Fibroblast of skin of scalp (primary cell): Measurements from ENCODE around the gene HMMR. TPM values are rescaled to one million over a fixed set of nuclear protein-coding genes. Genes with fewer than 3 reads are reported as not detected.
"Not testable (repeated sequence)": the region's sequence is repeated elsewhere in the genome, so short reads cannot be mapped to it uniquely, and the experiment has no call there.

Experiments
- DNase-seq: peaks from one replicate; pipeline ENCODE4 v3.0.0-alpha.2; 2013
- polyA plus RNA-seq, 2 experiments: library from polyadenylated mRNA; unstranded; fragments of 120-200 nt; gene quantifications; one replicate each; pipeline ENCODE4 v1.2.1, GENCODE V29; 2013; ENCODE audit not compliant: insufficient read length in 2 of 2

The HMMR gene, protein sequence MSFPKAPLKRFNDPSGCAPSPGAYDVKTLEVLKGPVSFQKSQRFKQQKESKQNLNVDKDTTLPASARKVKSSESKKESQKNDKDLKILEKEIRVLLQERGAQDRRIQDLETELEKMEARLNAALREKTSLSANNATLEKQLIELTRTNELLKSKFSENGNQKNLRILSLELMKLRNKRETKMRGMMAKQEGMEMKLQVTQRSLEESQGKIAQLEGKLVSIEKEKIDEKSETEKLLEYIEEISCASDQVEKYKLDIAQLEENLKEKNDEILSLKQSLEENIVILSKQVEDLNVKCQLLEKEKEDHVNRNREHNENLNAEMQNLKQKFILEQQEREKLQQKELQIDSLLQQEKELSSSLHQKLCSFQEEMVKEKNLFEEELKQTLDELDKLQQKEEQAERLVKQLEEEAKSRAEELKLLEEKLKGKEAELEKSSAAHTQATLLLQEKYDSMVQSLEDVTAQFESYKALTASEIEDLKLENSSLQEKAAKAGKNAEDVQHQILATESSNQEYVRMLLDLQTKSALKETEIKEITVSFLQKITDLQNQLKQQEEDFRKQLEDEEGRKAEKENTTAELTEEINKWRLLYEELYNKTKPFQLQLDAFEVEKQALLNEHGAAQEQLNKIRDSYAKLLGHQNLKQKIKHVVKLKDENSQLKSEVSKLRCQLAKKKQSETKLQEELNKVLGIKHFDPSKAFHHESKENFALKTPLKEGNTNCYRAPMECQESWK
- 13.1 TPM for polyA plus RNA-seq (2013, experiment 1 of 2; ENCODE audit: insufficient read length)
- 14.7 TPM for polyA plus RNA-seq (2013, experiment 2 of 2; ENCODE audit: insufficient read length)

DNA sequence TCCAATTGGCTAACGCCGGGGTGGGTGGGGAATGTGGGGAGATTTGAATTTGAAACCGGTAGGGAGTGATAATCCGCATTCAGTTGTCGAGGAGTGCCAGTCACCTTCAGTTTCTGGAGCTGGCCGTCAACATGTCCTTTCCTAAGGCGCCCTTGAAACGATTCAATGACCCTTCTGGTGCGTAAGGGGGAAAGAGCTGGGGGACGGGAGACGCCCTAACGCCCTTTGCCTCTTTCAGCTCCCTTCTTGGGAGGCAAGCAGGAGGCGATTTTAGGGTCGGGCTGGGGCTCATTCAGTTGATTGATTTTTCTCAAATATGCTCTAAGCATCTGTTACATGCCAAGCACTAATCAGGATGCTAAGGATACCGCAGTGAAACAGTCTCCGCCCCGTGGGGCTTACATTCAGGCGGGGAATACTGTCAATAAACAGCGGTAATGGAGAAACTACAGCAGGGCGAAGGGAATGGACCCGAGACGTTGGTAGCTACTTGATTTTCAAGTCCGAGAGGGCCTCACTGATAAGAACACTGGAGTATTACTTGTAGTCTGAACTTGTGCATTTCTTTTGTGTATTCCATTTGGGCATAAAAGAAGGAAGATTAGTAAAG lies at the start of gene HMMR:
Gene HMMR (plus strand): TSS at position 71 of the 610 bp plus-strand sequence. CDS start 61 bp downstream, at position 132.
- peak; percentile 15 for DNase-seq

DNA sequence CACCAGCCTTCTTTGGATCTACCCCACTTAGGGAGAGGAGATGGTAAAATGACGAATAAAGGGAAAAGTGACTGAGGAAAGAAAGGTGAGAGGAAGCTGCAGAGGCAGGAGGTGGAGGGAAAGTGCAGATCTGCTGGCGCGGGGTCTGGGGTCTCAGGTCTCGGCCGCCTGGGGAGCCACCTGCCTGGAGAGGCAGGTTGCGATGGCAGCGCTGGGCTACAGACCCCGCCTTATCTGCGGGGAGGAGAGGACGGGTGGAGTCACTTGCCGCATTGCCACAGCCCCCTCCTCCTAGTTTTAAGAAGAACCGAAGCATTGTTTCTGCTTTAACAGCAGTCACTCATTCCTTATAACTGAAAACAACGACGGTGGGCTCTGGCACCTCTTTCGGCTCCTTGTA lies 44.8 kb upstream of the HMMR start:
- not testable (repeated sequence) for DNase-seq

DNA sequence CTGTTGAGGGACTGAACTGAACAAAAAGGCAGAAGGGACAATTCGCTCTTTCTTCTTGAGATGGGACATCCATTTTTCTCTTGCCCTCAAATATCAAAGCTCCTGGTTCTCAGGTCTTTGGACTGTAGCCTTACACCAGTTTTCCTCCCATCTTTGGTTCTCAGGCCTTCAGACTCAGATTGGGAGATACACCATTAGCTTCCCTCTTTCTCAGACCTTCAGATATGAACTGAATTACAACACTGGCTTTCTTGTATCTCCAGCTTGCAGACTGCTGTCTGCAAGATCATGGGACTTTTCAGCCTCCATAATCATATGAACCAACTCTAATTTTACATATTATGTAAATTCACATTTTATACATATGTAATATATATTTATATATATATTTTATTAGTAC lies 35.6 kb upstream of the HMMR start:
- no peak for DNase-seq

DNA sequence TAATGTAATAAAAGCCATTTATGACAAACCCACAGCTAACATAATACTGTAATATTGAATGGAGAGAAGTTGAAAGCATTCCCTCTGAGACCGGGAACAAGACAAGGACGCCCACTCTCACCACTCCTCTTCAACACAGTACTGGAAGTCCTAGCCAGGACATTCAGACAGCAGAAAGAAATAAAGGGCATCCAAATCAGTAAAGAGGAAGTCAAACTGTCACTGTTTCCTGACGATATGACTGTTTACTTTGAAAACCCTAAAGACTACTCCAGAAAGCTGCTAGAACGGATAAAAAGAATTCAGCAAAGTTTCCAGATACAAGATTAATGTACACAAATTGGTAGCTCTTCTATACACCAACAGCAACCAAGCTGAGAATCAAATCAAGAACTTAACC lies 34.3 kb upstream of the HMMR start:
- DNase-seq = not testable (repeated sequence)

DNA sequence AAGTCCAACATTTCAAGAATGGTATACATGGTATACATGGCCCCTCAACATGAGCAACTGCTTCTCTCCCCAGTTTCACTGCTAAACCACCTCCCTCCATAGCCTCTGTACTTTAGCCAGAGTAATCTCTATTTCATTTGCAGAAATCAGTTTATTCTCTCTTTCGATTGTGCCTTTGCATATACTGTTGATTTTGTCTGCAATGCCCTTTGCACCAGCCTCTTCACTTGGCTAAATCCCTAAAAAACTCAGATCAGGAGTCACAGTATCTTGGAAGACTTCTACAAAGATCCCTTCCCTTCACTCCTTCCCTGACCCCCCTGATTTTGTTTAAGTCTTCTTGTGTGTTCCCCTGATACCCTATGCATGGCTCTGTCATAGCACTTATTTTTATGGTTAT lies 27.9 kb upstream of the HMMR start:
- DNase-seq = no peak

DNA sequence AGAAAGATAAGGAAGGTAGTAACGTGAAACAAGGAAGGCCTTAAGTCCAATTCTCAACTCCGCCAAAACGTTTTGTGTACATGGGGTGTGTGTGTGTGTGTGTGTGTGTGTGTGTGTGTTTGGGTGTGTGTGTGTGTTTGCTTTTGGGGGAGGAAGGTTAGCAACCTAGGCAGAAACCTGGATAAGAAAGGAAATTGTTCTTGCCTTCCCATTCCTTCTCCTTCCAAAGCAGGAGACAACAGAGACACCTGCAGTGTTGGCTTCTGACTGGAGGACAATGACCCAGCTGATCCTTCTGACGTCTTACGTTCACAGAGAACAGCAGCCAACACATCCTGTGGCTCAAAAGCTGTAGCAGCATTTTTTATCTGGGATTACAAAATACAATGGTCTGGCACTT lies 27.2 kb upstream of the HMMR start:
- DNase-seq = no peak

DNA sequence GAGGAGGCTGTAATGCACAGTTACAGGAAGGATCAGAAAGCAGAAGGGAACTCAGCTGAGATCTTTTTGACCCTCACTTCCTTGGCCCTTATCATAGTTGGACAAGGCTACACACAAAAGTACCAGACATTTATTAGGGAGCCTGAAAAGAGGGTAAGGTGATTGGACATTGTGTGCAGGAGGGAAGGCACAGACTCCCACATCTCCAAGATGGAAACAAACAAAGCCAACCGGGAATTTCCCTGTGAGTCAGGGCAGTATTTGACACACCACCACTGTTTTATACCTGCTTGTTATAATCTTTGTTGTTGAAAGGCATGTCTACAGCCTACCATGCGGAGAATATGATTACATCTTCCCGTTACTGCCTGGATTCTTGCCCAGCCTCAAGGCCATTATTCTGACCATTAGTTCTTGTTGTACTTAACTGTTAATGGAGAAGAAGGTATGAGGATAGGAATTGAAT lies 26.0 kb upstream of the HMMR start:
- no peak for DNase-seq

DNA sequence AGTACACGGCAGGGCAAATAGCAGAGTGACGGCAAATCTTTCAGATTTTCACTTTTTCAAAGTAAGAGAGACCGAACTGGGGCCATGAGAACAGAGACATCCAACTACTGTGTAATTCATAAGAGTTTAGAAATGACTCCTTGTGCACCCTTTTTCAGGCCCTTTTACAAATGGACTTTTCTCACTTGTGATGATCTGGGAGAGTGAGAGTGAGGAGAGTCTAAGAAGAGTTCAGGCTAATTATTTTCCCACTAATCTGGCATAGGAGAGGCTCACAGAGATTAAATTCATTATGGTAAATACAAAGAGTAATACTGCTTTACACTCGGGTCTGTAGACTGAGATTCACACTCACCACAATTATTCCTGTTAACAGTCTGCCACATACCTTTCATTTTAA lies 23.9 kb upstream of the HMMR start:
- DNase-seq = no peak

DNA sequence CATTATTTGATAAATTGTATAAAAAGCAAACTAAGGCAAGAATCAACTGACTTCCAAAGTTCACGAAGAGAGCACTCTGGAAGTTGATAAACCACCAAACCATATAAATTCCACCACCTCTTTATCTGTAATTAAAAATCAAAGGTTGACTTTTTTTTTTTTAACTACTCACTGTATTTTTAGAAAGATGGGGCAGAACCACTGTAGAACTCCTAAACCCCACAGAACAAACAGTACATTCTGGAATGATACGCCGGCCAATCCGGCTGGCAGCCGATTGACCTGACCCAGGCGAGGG lies 23.5 kb upstream of the HMMR start:
- no peak for DNase-seq

DNA sequence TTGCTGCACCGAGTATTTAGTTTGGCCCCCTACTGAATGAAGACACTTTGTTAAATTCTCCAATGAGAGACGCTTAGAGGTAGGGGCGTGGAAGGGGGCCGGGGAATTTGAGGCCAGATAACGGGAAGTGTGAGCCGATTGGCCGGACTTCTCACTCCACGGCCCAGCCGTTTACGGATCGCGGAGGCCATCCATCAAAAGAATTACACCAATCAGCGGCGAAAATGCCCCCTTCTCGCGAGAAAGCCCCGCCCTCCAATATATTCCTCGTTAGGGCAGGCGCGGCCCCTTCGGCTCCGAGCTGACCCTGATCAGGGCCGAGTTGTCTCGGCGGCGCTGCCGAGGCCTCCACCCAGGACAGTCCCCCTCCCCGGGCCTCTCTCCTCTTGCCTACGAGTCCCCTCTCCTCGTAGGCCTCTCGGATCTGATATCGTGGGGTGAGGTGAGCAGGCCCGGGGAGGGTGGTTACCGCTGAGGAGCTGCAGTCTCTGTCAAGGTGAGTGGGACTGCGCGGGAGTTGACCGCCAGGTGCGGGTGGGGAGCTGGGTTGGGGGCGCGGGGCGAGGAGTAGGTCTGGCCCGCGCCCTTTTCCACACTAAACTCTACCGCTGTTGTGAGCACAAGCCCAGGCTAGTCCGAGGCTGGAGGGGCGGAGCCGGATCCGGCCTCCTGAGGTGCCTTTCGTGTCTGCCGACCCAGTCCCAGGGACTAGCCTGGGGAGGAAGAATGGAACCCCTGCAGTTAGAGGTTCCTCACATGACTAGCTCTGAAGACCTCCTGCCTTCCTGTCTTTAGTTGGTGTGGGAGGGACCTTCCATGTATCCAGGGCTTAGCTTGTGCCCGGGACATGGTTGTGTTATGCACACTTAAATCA lies 22.9 kb upstream of the HMMR start, which contains the start of gene CCNG1:
Gene CCNG1 (plus strand): TSS at position 287 of the 874 bp plus-strand sequence. CDS start 1,662 bp downstream, outside the sequence.
- DNase-seq = peak; percentile 97

DNA sequence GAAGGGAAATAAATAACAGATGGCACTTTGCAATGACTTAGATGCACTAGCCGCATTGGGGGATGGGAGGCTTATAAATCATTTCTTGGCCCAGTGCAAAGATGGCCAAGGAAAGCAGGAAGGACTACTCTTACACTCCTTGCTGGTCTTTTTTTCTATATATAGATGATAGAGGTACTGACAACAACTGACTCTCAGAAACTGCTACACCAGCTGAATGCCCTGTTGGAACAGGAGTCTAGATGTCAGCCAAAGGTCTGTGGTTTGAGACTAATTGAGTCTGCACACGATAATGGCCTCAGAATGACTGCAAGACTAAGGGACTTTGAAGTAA lies 21.4 kb upstream of the HMMR start:
- peak; percentile 21 for DNase-seq

DNA sequence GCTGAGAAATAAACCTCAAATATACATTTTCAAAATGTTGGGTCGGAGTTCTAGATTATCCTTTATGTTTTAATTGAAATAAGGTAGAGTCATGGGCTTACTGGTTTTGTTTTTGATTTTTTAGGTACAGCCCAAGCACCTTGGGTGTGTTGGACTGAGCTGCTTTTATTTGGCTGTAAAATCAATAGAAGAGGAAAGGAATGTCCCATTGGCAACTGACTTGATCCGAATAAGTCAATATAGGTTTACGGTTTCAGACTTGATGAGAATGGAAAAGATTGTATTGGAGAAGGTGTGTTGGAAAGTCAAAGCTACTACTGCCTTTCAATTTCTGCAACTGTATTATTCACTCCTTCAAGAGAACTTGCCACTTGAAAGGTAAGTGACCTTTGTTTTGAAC lies 19.5 kb upstream of the HMMR start:
- no peak for DNase-seq

DNA sequence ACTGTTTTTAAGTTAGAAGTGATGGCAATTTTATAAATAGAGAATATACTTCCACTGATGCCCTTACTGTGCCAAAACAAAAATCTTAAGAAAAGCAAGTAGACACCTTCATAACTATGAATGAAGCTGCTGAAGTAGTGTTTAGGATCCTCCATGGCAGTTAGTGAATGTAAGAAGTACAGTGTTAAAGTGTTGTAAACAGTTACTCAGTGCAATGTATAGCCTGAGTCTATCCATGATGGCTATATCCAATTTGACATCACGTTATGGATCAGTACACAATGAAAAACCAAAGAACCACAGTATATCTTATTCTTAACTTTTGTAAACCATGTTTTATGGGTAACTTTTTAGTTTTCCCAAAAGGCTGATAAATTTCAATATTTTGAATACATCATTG lies 15.9 kb upstream of the HMMR start:
- DNase-seq = no peak

DNA sequence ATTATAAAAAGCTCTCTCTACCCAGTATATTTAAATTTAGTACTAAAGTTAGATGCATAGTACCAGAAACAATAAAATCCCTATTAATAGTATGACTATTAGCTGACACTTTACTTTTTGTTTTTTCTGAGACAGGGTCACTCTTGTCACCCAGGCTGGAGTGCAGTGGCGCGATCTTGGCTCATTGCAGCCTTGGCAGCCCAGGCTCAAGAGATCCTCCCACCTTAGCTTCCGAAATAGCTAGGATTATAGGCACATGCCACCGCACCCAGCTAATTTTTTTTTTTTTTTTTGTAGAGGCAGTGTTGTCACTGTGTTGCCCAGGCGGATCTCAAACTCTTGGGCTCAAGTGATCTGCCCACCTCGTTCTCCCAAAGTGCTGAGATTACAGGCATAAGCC lies 15.1 kb upstream of the HMMR start:
- no peak for DNase-seq

DNA sequence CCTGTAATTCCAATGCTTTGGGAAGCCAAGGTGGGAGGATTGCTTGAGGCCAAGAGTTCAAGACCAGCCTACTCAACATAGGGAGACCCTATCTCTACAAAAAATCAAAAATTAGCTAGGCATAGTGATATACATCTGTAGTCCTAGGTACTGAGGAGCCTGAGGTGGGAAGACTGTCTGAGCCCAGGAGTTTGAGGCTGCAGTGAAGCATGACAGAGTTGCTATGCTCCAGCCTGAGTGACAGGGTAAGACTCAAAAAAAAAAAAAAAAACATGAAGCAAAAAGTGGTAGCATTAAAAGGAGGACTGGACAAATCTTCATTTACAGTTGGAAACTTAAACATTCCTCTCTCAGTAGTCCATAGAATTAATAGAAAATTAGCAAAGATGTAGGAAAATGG lies 13.2 kb upstream of the HMMR start:
- DNase-seq = no peak

DNA sequence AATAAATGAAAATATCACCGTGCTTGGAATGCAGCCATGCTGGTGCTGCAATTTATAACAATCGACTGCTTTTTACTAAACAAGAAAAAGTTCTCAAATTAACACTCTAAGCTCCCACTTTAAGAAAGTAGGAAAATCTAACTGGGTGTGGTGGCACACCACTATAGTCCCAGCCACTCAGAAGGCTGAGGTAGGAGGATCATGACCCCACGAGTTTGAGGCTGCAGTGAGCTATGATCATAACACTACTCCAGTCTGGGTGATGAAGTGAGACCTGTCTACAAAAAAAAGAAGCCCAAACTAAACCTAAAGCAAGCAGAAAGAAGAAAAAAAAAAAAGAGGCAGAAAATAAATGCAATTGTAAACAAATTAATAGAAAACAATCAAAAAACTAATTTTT lies 12.6 kb upstream of the HMMR start:
- DNase-seq = no peak

DNA sequence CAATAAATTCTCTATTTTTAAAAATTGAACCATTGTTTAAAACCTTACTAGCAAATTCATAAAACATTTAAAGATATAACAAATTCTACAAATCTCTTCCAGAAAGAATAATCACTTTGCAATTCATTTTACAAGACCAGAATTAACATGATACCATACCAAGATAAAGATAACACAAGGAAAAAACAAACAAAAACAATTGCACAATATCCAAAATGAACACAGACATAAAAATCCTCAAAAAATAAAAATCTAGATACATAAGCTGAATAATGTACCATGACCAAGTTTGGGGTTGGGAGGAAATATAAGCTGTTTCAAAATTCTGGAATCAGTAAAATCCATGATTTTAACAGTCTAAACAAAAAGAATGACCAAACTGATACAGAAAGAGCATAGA lies 11.9 kb upstream of the HMMR start:
- DNase-seq = no peak

DNA sequence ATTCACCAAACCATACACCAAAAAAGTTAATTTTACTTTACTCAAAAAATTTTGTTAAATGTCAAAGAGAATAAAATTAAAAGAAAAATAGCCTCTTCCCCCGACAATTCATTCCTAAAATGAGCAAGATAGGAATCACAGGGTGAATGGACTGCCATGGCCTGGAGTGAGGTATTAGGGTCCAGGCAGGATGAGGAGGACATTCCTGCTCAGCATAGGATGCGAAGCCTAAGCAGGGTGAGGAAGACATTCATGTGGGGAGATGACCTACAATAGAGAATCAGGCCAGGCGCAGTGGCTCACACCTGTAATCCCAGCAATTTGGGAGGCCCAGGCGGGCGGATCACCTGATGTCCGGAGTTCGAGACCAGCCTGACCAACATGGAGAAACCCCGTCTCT lies 8.9 kb upstream of the HMMR start:
- no peak for DNase-seq

DNA sequence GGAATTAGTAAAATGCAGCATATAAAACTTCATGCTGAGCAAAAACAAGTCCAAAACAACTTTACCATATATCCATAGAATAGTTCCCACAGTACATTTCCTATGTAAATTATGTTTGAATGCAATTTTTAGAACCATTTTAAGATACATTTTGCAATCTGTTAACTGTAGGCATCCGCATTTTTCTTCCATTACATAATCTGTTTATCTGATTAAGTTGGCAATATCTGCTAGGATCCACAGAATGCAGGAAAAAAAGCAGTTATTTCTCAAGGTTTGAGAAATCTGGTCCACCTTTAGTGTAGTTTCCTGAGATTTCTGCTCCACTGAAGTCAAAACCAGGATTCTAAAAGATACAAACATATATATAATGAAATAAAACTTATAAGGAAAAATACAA lies 6.7 kb upstream of the HMMR start:
- no peak for DNase-seq

DNA sequence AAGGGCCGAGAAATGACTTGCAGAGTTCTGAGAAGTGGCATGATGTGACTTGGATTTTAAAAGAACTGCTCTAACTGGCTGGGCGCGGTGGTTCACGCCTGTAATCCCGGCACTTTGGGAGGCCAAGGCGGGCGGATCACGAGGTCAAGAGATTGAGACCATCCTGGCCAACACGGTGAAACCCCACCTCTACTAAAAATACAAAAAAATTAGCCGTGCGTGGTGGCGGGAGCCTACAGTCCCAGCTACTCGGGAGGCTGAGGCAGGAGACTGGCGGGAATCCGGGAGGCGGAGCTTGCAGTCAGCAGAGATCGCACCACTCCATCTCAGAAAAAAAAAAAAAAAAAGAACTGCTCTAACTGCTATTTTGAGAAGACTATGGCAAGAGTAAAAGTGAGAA lies 5.0 kb upstream of the HMMR start:
- DNase-seq = not testable (repeated sequence)

DNA sequence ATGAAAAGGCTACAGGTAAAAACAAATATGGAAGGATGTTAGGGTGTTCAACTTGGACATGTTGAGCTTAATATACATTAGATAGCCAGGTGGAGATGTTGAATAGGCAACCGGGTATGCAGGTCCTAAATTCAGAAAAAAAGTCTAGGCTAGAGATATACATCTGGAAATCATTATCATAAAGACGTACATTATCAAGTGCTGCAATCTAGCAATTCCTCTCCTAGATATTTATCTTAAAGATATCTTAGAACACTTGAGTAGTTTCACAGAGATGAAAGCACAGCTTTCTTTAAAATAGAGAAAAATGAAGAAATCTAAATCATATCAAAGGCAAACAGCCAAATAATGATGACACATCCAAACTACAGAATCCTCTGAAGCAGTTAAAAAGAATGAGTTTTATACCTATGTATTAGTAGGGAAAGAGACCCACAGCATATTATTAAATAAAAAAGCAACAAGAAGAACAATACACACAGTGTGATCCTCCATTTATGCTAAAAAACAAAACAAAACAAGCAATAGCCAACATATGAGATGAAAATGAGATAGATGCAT lies 4.3 kb upstream of the HMMR start:
- DNase-seq = no peak

DNA sequence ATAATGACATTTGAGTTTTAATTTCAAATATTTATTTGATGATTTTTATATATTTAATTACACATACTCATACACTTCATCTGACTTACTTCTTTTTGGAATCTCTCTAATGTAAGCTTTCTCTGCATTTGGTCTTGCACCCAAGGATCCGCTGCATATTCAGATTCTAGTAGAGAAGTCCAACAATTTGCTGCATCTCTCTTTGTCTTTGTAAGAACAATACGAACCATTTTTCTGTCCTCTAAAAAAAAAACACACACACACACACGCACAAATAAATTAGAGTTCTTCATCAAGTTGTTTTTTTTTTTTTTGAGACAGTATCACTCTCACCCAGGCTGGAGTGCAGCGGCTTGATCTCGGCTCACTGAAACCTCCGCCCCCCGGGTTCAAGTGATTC lies 3.6 kb upstream of the HMMR start:
- DNase-seq = no peak
